Stimulated activated naive CD8-positive, alpha-beta T cell treated with anti-CD3 and anti-CD28 coated beads, Interleukin-15, amount 100 ng/mL, for 72 hours (primary cell): ENCODE data around the gene SPRED2.

Experiments
- ATAC-seq: fragments of 150-1000 bp; cut with Tn5 transposase; 2 replicates; pipeline ENCODE4 v1.10.0; 2021; ENCODE audit warnings: mild to moderate bottlenecking, moderate library complexity
- DNase-seq, 2 donors: peaks; one replicate each; pipeline ENCODE4 v3.0.0; 2021 to 2022
- H3K27ac Mint-ChIP-seq, 2 donors: one replicate each; pipeline ENCODE4 v1.8.0; 2022; ENCODE audit warnings: mild to moderate bottlenecking in 2 of 2, mixed read lengths in 2 of 2, moderate library complexity in 2 of 2
- H3K27me3 Mint-ChIP-seq: one replicate; pipeline ENCODE4 v1.8.0; 2022; ENCODE audit warnings: mixed read lengths
- H3K4me1 Mint-ChIP-seq: one replicate; pipeline ENCODE4 v1.8.0; 2022; ENCODE audit warnings: mild to moderate bottlenecking, mixed read lengths
- H3K4me3 Mint-ChIP-seq, 2 donors: one replicate each; pipeline ENCODE4 v1.8.0; 2022; ENCODE audit warnings: mild to moderate bottlenecking in 2 of 2, mixed read lengths in 2 of 2, moderate library complexity in 1 of 2
- H3K9me3 Mint-ChIP-seq, 2 donors: one replicate each; pipeline ENCODE4 v1.8.0; 2022; ENCODE audit warnings: mixed read lengths in 2 of 2

Gene SPRED2

GRCh38 chr2:65430603-65431420, 1.6 kb downstream of the SPRED2 start:
- H3K4me1 Mint-ChIP-seq, result peaks cover 22% of the 10 kb centered on the region
- peak; percentile 78 for ATAC-seq
- H3K9me3 Mint-ChIP-seq, result no peaks in the 10 kb centered on the region
- DNase-seq, result peak; percentile 71 to 76
- peak overlapping the region; percentile 85 to 88 for H3K4me3 Mint-ChIP-seq
- H3K27ac Mint-ChIP-seq, result peak overlapping the region in 1 of 2 donors; percentile 78
- H3K27me3 Mint-ChIP-seq, result peaks cover 71% of the 10 kb centered on the region

DNA sequence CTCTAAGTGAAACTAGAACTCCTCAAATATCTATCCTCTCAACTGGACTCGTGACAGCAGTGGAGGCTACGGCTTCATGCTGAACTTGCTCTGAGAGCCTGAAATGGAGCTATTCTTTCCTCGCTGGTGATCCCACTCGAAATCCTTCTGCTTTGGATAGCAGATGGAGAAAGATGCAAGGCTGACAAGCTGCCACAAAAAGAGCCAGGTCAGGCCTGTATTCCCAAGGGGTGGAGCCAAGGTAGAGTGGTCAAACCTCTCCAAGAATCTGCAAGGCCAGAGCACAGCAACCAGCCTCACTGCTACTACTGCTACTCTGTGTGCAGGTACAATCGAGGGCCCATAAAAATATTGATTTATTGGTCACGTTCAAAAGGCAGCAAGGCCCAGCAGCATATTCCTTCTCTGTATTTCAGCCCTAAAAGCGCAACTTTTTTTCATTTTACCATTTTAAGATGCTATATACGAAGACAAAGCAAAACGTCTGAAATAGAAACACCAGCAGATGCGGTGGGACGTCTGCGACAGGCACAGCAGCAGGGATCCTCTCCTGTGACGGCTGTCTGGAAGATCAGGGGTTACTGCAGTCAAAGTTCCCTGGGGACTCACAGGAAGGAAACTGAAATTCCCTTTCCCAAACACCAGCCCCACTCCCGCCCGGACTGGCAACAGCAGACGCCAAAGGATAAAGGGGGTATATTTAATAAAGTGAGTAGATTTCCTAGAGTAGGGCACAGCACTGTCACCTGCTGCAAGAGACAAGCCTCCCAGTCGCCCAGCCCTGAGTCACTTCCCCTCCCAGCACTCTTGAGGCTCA, 2.4 kb downstream of the SPRED2 start:
- H3K9me3 Mint-ChIP-seq, result no peaks in the 10 kb centered on the region
- H3K27ac Mint-ChIP-seq, result peak overlapping the region in 1 of 2 donors; percentile 15
- DNase-seq (no peak), ATAC-seq (peak; percentile 69)
- H3K27me3 Mint-ChIP-seq, result peaks cover 63% of the 10 kb centered on the region
- peaks cover 14% of the 10 kb centered on the region for H3K4me1 Mint-ChIP-seq
- H3K4me3 Mint-ChIP-seq, result peak overlapping the region; percentile 85 to 88

- Mint-ChIP-seq H3K27me3 (peaks cover 40% of the 10 kb centered on the region), H3K4me1 (peaks cover 10% of the 10 kb centered on the region), H3K4me3 (no peak overlapping the region), H3K27ac (no peak overlapping the region), H3K9me3 (no peaks in the 10 kb centered on the region)
- DNase-seq (no peak), ATAC-seq (no peak)
These were observed 4.9 kb downstream of the SPRED2 start for GRCh38 chr2:65427532-65427931.

GRCh38 chr2:65425276-65425675, 7.1 kb downstream of the SPRED2 start:
- peaks cover 35% of the 10 kb centered on the region for H3K27me3 Mint-ChIP-seq
- peaks cover 0 to 5% of the 10 kb centered on the region in 2 donors for H3K9me3 Mint-ChIP-seq
- peaks cover 18% of the 10 kb centered on the region for H3K4me1 Mint-ChIP-seq
- H3K4me3 Mint-ChIP-seq, result no peak overlapping the region
- DNase-seq (no peak), ATAC-seq (no peak)
- H3K27ac Mint-ChIP-seq, result no peak overlapping the region

DNA sequence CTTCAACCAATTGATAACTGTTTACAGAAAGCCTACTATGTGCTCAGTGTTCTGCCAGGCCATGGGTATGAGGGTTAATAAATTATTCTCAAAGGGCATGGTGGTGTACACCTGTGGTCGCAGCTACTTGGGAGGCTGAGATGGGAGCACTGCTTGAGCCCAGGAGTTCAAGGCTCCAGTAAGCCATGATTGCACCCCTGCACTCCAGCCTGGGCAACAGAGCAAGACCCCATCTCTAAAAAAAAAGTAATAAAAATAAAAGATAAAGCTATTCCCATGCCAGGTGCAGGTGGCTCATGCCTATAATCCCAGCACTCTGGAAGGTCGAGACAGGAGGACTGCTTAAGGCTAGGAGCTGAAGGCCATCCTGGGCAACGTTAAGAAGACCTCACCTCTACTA, 8.0 kb downstream of the SPRED2 start:
- H3K27me3 Mint-ChIP-seq, result peaks cover 26% of the 10 kb centered on the region
- no peak for DNase-seq

DNA sequence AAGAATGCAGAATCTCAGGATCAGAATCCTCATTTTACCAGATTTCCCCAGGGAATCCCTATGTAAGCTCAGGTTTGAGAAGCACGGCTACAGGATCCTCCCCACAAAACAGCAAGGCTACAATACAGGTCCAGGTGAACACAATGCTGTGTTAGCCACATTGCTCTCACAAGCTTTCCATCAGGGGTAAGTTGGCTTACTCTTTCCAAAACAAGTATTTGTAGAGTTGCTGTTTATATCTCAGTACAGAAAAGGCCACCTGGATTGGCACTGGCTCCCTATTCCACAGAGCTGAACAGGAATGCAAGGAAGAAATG, 11.0 kb downstream of the SPRED2 start:
- peaks cover 0 to 5% of the 10 kb centered on the region in 2 donors for H3K9me3 Mint-ChIP-seq
- no peak overlapping the region for H3K27ac Mint-ChIP-seq
- no peak for DNase-seq
- no peak overlapping the region for H3K4me3 Mint-ChIP-seq
- H3K27me3 Mint-ChIP-seq, result peaks cover under 1% of the 10 kb centered on the region
- ATAC-seq, result no peak
- H3K4me1 Mint-ChIP-seq, result peaks cover 35% of the 10 kb centered on the region

More for the DNA sequence above, 8.0 kb downstream of the SPRED2 start:
- H3K4me3 Mint-ChIP-seq, result no peak overlapping the region
- ATAC-seq, result no peak
- H3K27ac Mint-ChIP-seq, result no peak overlapping the region
- peaks cover 13% of the 10 kb centered on the region for H3K4me1 Mint-ChIP-seq
- peaks cover 0 to 5% of the 10 kb centered on the region in 2 donors for H3K9me3 Mint-ChIP-seq

DNA sequence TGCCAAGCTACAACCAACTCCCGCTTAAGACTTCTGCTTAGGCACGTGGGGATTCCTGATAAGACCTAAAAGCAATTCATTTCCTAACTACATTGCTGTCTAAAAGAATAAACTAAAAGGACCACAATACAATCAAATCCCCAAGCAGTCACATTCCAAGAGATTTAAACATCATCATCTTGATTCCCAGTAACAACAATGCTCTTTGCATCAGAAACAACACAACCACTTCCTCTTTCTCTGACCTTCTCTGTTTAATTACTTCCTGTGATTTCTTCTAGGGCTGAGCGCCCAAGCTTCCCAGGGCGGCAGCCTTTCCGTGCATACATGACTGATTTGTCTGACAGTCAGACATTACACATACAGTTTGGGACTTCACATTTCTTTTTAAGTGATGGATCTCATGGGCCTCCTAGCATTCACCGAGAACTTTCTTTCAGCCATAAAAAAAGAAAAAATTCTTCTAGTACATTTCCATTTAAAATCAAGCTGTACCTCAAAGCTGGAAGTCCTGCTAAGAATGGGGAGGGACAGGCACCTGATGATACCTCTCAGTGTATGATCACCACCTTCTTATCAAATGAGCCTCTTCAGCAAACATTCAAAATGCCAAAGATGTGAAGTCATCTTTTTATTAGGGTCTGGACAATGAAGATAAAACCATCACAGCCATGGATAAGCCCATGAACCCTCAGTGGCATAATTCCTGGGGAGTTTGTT, 11.5 kb downstream of the SPRED2 start:
- Mint-ChIP-seq H3K4me1 (peaks cover 40% of the 10 kb centered on the region), H3K27ac (peak overlapping the region in 1 of 2 donors; percentile 94), H3K9me3 (peaks cover 0 to 5% of the 10 kb centered on the region in 2 donors), H3K27me3 (peaks cover 6% of the 10 kb centered on the region), H3K4me3 (peak overlapping the region; percentile 42 to 73)
- ATAC-seq, result no peak
- DNase-seq, result no peak

GRCh38 chr2:65417509-65418085, 14.8 kb downstream of the SPRED2 start:
- H3K4me1 Mint-ChIP-seq, result peaks cover 42% of the 10 kb centered on the region
- H3K4me3 Mint-ChIP-seq, result no peak overlapping the region
- DNase-seq (no peak), ATAC-seq (peak; percentile 72)
- peaks cover 0 to 5% of the 10 kb centered on the region in 2 donors for H3K9me3 Mint-ChIP-seq
- peak overlapping the region in 1 of 2 donors; percentile 39 for H3K27ac Mint-ChIP-seq
- peaks cover 27% of the 10 kb centered on the region for H3K27me3 Mint-ChIP-seq

- Mint-ChIP-seq H3K4me1 (peaks cover 39% of the 10 kb centered on the region), H3K27ac (peak overlapping the region in 1 of 2 donors; percentile 39), H3K9me3 (peaks cover 0 to 5% of the 10 kb centered on the region in 2 donors), H3K4me3 (peak overlapping the region in 1 of 2 donors; percentile 13), H3K27me3 (peaks cover 33% of the 10 kb centered on the region)
- no peak for DNase-seq
- ATAC-seq, result peak; percentile 24
These were observed 15.5 kb downstream of the SPRED2 start for GRCh38 chr2:65416945-65417344.

- Mint-ChIP-seq H3K4me1 (peaks cover 37% of the 10 kb centered on the region), H3K4me3 (no peak overlapping the region), H3K27ac (no peak overlapping the region), H3K27me3 (peaks cover 40% of the 10 kb centered on the region), H3K9me3 (peaks cover 0 to 5% of the 10 kb centered on the region in 2 donors)
- ATAC-seq (no peak), DNase-seq (no peak)
These were observed 16.1 kb downstream of the SPRED2 start for GRCh38 chr2:65416321-65416720.

GRCh38 chr2:65415091-65415490, 17.3 kb downstream of the SPRED2 start:
- ATAC-seq, result no peak
- Mint-ChIP-seq H3K4me1 (peaks cover 29% of the 10 kb centered on the region), H3K27me3 (peaks cover 40% of the 10 kb centered on the region)

GRCh38 chr2:65413610-65414009, 18.8 kb downstream of the SPRED2 start:
- H3K9me3 Mint-ChIP-seq, result no peaks in the 10 kb centered on the region
- no peak for ATAC-seq
- H3K27ac Mint-ChIP-seq, result no peak overlapping the region

More at GRCh38 chr2:65415091-65415490, 17.3 kb downstream of the SPRED2 start:
- DNase-seq, result no peak
- Mint-ChIP-seq H3K27ac (no peak overlapping the region), H3K9me3 (no peaks in the 10 kb centered on the region), H3K4me3 (no peak overlapping the region)

GRCh38 chr2:65413106-65413505, 19.3 kb downstream of the SPRED2 start:
- Mint-ChIP-seq H3K27ac (no peak overlapping the region), H3K4me3 (no peak overlapping the region), H3K27me3 (peaks cover 49% of the 10 kb centered on the region), H3K9me3 (no peaks in the 10 kb centered on the region), H3K4me1 (peaks cover 23% of the 10 kb centered on the region)
- ATAC-seq, result no peak
- no peak for DNase-seq

More at GRCh38 chr2:65413610-65414009, 18.8 kb downstream of the SPRED2 start:
- peaks cover 44% of the 10 kb centered on the region for H3K27me3 Mint-ChIP-seq
- H3K4me3 Mint-ChIP-seq, result no peak overlapping the region
- H3K4me1 Mint-ChIP-seq, result peaks cover 28% of the 10 kb centered on the region
- DNase-seq, result no peak

- H3K27ac Mint-ChIP-seq, result no peak overlapping the region
- H3K4me1 Mint-ChIP-seq, result peaks cover 22% of the 10 kb centered on the region
- H3K9me3 Mint-ChIP-seq, result no peaks in the 10 kb centered on the region
- H3K4me3 Mint-ChIP-seq, result no peak overlapping the region
- no peak for ATAC-seq
- no peak for DNase-seq
- peaks cover 64% of the 10 kb centered on the region for H3K27me3 Mint-ChIP-seq
These were observed 21.2 kb downstream of the SPRED2 start for GRCh38 chr2:65411056-65411795.
